Measurements from ENCODE around the gene SCUBE2.

The SCUBE2 gene

DNA sequence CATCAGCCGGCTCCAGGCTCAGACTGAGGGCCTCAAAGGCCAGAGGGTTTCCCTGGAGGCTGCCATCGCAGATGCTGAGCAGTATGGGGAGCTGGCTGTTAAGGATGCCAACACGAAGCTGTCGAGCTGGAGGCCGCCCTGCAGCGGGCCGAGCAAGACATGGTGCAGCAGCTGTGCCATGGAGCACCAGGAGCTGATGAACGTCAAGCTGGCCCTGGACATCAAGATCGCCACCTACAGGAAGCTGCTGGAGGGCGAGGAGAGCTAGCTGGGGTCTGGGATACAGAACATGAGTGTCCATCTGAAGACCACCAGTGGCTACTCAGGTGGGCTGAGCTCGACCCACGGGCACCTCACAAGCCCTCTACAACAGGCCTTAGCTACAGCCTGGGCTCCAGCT lies 4.0 kb upstream of the SCUBE2 start:
- H3K4me3 ChIP-seq (ENCODE audit: control insufficient read depth, low read depth, low read length), result no peak overlapping the region
- TF ChIP-seq, protein P1, sequence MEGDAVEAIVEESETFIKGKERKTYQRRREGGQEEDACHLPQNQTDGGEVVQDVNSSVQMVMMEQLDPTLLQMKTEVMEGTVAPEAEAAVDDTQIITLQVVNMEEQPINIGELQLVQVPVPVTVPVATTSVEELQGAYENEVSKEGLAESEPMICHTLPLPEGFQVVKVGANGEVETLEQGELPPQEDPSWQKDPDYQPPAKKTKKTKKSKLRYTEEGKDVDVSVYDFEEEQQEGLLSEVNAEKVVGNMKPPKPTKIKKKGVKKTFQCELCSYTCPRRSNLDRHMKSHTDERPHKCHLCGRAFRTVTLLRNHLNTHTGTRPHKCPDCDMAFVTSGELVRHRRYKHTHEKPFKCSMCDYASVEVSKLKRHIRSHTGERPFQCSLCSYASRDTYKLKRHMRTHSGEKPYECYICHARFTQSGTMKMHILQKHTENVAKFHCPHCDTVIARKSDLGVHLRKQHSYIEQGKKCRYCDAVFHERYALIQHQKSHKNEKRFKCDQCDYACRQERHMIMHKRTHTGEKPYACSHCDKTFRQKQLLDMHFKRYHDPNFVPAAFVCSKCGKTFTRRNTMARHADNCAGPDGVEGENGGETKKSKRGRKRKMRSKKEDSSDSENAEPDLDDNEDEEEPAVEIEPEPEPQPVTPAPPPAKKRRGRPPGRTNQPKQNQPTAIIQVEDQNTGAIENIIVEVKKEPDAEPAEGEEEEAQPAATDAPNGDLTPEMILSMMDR (IDR thresholded peaks at IDR 0.05; ENCODE audit: control insufficient read depth, insufficient read depth, low read depth, low read length, missing control alignments), result peak; percentile 12

GRCh38 chr11:9094420-9094819 lies 3.0 kb upstream of the SCUBE2 start:
- no peak for DNase-seq (ENCODE audit: low read depth)
- TF ChIP-seq, protein P1 (IDR thresholded peaks at IDR 0.05; ENCODE audit: control insufficient read depth, insufficient read depth, low read depth, low read length, missing control alignments), result no peak
- H3K4me3 ChIP-seq (ENCODE audit: control insufficient read depth, low read depth, low read length), result no peak overlapping the region

More for the DNA sequence above, 4.0 kb upstream of the SCUBE2 start:
- no peak for DNase-seq (ENCODE audit: low read depth)

DNA sequence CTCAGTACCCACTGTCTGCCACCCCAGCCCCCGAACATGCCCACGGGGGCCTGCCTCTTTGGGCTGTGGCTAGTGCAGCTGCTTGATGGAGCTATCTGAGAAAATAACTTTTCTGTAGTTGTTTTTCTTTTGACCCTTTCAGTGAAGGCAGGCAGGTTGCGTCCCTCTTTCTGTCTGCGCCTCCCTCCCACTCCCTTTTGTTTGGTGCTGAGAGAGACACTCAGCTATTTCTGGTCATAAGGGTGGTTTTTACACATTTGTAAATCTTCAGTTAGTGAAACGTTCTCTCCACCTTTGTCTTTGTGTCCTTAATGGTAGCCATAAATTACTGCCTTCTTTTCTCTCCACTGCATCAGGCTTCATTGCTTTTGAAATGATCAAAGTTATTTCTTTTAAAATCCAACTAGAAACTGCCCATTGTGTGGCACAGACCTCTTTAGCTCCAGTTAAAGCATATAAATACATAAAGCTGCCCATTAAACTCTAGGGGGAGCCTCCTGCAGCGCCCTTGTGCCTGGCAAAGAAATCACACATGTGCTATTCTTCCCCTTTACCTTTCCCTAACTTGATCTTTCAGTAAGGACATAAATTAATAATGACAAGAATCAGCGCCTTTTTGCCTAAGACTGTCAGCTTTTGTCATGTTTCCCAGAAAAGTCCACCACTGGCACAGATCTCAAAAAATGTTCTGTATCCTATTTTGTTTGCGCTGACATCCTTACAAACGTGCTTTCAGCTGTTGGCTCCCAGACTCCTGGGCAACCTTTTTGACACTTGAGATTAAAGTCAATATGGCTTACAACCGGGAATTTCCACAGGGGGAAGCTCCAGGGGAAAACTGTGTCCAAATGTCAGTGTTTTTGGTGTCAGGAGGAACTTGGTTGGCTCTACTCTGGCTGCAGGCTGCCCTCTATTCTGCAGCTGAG lies 1.7 kb upstream of the SCUBE2 start:
- TF ChIP-seq, protein P1 (IDR thresholded peaks at IDR 0.05; ENCODE audit: control insufficient read depth, insufficient read depth, low read depth, low read length, missing control alignments), result peak; percentile 31
- DNase-seq (ENCODE audit: low read depth), result no peak
- no peak overlapping the region for H3K4me3 ChIP-seq (ENCODE audit: control insufficient read depth, low read depth, low read length)

DNA sequence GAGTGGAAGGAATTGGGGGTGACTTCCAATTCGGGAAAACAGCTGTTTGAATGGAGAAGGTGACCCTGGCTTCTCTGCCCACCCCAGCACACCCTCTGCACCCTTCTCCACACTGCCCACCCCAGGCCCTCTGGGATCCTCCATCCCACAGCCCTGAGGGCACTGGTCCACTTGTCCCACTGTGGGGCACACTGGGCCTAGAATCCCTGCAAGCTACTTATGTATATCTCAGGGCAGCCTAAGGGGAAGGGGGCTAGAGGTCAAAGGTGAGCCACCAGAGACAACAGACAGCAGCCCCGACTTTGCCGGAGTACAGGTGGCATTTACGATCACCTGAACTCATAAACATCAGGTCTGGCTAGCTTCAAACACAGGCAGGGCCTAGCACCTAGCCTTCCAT lies 673 bp upstream of the SCUBE2 start:
- peak overlapping the region; percentile 21 for H3K4me3 ChIP-seq (ENCODE audit: control insufficient read depth, low read depth, low read length)
- TF ChIP-seq, protein P1 (IDR thresholded peaks at IDR 0.05; ENCODE audit: control insufficient read depth, insufficient read depth, low read depth, low read length, missing control alignments), result no peak
- no peak for DNase-seq (ENCODE audit: low read depth)

DNA sequence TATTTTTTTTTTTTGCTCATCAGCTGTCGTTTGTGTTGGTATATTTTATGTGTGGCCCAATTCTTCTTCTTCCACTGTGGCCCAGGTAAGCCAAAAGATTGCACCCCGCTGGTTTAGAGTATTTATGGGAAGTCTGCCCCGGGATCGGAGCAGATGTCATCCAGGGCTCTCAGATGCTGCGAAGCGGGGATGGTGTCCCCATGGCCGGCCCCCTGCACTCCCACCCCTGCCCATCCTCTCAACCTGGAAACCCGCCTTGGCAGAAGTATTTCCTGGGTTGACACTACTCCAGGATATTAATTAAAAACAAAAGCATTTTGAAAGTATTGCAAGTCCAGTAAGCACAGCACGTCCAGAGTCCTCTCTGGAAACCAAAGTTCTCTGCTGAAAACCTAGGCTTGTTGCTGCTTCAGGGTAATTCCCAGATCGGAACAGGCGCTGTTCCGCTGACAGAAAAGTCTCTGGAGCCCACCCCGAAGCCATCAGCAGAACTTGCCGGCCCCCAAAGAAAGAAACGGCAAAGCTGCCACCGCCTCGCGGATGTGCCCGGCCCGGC lies 833 bp downstream of the SCUBE2 start:
- TF ChIP-seq, protein P1 (IDR thresholded peaks at IDR 0.05; ENCODE audit: control insufficient read depth, insufficient read depth, low read depth, low read length, missing control alignments), result no peak
- peak overlapping the region; percentile 43 for H3K4me3 ChIP-seq (ENCODE audit: control insufficient read depth, low read depth, low read length)
- DNase-seq (ENCODE audit: low read depth), result no peak

- DNase-seq (ENCODE audit: low read depth), result no peak
Measured at GRCh38 chr11:9089636-9090035, 1.8 kb downstream of the SCUBE2 start.

More at GRCh38 chr11:9089636-9090035, 1.8 kb downstream of the SCUBE2 start:
- no peak overlapping the region for H3K4me3 ChIP-seq (ENCODE audit: control insufficient read depth, low read depth, low read length)
- TF ChIP-seq, protein P1 (IDR thresholded peaks at IDR 0.05; ENCODE audit: control insufficient read depth, insufficient read depth, low read depth, low read length, missing control alignments), result no peak
